ENCODE results near the gene MBP.

GRCh38 chr18:77105680-77106079, 26.9 kb downstream of the MBP start:
- TF ChIP-seq MXI1 (IDR thresholded peaks at IDR 0.05; ENCODE audit: borderline replicate concordance, low read depth, low read length): no peak
- TF ChIP-seq RAD21 (IDR thresholded peaks at IDR 0.05; ENCODE audit: low read length): no peak

Data from IMR-90 (cell line).